Fibroblast of peridontal ligament (primary cell): ENCODE results near the gene ALG12.

Source experiments
- DNase-seq: peaks from one replicate; pipeline ENCODE4 v3.0.0-alpha.2; 2010; ENCODE audit errors: extremely low read depth

The ALG12 gene

GRCh38 chr22:49887064-49887451 lies 31.2 kb downstream of the ALG12 start:
- DNase-seq = no peak

DNA sequence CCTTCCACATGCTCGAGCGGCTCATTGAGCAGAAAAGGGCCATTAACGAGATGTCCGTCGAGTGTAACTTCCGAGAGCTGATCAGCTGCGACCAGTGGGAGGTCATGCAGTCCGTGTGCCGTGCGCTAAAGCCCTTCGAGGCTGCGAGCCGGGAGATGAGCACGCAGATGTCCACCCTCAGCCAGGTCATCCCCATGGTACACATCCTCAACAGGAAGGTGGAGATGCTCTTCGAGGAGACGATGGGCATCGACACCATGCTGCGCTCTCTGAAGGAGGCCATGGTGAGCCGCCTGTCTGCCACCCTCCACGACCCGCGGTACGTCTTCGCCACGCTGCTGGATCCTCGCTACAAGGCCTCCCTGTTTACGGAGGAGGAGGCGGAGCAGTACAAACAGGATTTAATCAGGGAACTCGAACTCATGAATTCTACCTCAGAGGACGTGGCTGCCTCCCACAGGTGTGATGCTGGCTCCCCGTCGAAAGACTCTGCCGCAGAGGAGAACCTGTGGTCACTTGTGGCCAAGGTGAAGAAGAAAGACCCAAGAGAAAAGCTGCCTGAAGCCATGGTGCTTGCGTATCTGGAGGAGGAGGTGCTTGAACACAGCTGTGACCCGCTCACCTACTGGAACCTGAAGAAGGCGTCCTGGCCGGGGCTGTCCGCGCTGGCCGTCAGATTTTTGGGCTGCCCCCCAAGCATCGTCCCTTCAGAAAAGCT lies 31.7 kb downstream of the ALG12 start:
- no peak for DNase-seq

DNA sequence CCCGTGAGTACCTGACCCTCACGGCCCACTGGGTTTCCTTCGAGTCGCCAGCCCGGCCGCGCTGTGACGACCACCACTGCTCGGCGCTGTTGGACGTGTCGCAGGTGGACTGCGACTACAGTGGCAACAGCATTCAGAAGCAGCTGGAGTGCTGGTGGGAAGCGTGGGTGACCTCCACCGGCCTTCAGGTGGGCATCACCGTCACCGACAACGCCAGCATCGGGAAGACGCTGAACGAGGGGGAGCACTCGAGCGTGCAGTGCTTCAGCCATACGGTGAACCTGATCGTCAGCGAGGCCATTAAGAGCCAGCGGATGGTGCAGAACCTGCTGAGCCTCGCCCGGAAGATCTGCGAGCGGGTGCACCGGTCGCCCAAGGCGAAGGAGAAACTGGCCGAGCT lies 32.4 kb downstream of the ALG12 start:
- DNase-seq = no peak

DNA sequence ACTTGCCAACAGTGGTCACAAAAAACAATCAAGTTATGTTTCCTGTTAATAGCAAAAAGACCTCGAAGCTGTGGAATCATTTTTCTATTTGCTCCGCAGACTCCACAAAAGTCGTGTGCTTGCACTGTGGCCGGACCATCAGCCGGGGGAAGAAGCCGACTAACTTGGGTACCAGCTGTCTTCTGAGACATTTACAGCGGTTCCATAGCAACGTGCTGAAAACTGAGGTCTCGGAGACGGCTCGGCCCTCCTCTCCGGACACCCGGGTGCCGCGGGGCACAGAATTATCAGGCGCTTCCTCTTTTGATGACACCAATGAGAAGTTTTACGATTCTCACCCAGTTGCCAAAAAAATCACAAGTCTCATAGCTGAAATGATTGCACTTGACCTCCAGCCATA lies 33.0 kb downstream of the ALG12 start:
- no peak for DNase-seq

- no peak for DNase-seq
Measured at GRCh38 chr22:49884503-49885260, 33.6 kb downstream of the ALG12 start.

GRCh38 chr22:49884075-49884474 lies 34.2 kb downstream of the ALG12 start:
- no peak for DNase-seq

DNA sequence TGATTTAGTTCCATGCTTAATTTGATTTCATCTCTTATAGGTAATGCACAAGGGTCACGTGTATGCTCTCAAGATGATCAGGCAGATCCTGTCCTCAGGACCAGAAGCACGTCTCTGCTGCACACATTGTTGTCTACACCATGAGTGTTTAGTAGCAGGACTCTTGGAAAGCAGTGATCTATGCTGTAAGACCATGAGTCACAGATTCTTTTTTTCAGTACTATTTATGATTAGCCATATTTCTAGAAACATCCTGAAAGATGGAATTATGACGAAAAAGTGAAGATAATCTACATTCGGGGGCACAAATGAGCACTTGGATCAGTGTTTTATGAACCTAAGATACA lies 35.0 kb downstream of the ALG12 start:
- no peak for DNase-seq

DNA sequence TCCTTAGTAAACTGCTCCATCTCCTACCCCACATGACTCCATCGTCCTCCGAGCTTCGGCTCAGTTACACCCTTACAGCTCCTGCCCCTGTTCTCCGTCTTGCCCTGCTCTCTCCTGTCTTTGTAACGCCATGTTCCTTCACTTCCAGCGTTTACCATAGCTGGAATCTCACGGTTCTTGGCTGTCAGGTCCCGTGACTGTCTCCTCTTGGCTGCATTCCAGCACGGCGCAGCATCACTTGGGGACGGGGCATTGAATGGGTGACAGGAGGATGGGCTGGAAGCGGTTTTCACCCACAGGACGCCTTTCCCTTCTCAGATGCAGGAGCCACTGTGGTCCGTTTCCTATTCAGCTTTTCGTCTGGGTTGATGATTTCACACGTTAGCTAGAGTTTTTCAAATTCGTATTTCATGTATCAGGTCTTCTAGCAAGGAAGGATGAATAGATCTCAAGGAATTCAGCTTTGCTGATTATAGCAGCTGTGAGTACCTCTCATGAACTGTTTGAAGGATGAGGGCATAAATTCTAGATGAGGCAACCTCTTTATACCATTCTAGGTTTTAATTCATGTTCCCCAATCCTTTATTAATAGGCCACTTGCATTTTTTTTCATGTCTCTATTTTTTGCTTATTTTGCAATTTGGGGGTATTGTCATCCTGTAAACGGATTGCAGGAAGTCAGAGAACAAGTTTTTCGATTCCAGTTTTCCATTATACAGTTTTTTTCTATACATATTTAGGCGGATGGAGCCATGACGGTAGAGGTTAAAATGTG lies 35.5 kb downstream of the ALG12 start:
- DNase-seq = no peak

- DNase-seq = no peak
Measured at GRCh38 chr22:49881856-49882255, 36.4 kb downstream of the ALG12 start.

DNA sequence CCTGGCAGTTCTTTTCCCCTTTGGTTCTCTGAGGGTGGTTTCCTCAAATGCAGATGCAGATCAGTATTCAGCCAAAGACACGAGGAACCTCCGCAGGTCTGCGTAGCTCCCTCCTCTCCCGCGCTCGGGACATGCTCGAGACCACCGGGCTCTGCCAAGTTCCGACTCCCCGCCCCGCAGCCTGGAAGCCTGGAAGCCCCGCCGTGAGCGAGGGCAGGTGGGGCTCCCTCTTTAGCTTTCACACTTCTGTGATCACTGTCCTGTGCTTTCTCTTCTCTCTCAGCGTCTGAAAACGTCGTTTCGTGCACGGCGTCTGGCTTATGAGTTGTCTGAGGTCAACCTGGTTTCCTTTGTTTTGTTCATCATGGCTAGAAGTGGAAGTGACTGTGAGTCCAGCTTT lies 38.0 kb downstream of the ALG12 start:
- DNase-seq = no peak

DNA sequence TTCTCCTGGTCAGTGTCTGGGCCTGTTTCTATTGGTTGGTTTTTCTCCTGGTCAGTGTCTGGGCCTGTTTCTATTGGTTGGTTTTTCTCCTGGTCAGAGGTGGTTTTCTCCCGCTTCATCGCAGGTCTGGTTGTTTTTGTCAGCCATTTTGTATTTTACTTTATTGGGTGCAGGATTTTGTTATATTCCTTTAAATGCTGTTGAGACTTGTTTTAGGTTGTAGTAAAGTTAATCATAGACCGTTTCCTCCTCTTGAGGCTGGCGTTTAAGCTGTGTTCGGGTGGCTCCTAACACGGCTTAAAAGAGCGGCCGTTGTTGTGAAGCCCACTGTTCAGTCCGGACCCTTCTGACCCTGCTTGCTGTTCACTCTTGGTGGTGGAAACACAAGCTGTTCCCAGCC lies 38.4 kb downstream of the ALG12 start:
- DNase-seq = no peak

- DNase-seq = no peak
Measured at GRCh38 chr22:49878206-49878605, 40.0 kb downstream of the ALG12 start.

DNA sequence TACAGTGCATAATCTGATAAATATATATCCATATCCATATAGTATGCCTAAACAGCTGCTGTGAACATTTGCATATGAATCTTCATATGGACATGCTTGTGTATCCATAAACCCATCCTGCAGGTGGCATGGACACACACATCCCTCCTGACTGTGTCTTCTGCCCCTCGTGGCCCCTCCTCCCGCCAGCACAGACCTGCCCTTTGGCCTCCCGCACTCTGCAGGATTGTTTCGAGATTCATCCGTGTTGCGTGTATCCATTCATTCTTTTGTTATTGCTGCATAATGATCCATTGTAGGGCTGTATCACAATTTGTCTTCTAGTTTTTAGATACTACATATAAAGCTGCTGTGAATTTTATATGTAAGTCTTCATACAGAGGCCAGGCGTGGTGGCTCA lies 40.6 kb downstream of the ALG12 start:
- no peak for DNase-seq

DNA sequence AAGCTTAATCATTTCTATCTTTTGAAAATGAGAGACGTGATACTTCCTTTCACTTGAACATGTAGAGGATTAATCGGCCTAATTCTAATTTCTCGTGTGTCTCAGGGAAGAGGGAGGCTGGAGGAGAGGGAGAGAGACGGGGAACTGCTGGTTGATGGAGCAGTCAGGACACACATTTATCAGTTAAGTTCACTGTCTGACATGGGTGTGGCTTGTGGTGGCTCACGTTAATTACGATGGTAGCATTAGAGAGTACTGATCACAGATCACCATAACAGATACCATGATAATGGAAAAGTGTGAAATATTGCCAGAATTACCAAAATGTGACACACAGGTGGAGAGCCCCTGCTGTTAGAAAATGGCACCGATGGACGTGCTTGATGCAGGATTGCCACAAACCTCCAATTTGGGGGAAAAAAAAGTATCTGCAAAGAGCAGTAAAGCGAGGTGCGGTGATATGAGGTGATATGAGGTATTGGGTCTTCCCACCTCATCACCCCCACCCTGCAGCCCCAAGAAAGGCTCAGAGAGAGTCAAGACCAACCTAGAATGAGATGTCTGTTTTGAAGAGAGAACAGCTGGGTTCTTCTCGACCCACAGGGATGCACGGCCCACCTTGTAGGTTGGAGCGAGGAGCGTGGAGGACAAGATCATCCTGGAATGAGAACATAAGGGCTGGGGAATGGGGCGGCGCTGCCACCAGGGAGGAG lies 44.9 kb downstream of the ALG12 start:
- no peak for DNase-seq

- DNase-seq = no peak
Measured at GRCh38 chr22:49872347-49872746, 45.9 kb downstream of the ALG12 start.

GRCh38 chr22:49871482-49871881 lies 46.8 kb downstream of the ALG12 start:
- no peak for DNase-seq

GRCh38 chr22:49869845-49870712 lies 48.2 kb downstream of the ALG12 start:
- no peak for DNase-seq

DNA sequence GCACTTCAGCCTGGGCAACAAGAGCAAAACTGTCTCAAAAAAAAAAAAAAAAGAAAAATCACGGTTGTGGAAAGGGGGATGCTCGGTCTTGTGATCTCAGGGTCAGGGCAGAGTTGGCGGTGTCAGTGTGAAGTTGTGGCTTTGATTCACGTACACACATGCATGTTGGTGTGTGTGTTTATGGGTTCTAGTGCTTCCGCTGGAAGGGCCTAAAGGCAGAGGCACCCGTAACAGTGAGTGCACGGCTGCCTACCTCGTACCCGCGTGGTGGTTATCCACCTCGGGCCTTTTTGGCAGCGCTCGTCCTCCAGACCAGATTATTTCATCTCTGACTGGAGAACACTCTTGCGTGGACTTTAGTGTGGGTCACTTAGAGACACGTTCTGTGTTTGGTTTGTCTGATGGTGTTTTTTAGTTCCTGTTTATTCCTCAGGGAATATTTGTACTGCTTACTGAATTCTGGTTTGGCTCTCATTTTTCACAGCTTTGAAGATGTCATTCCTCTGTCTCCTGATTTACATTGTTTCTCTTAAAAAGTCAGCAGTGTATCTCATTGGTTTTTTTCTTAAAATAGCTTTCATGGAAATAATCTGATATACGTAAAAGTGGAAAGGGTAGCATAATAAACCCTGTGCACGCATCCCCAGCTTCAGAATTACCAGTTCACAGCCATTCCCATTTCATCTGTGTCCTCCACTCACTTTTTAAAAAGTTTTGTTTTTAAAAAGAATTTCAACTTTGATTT lies 49.0 kb downstream of the ALG12 start:
- no peak for DNase-seq

GRCh38 chr22:49867303-49868265 lies 50.7 kb downstream of the ALG12 start:
- no peak for DNase-seq
